Spleen (tissue), 11 donors: ENCODE data around the gene ANKRD11. TPM values are rescaled to one million over a fixed set of nuclear protein-coding genes. Genes with fewer than 3 reads are reported as not detected.

Experiments
- DNase-seq: peaks from one replicate; pipeline ENCODE4 v3.0.0-alpha.2; 2020
- H3K27ac ChIP-seq, 8 donors: fragments of 200-600 bp; sonication (generic) in 7 of 8; 1 replicate in 4 of 8; 2 replicates in 4 of 8; pipeline versions ENCODE4 v1.5.0 to v1.8.0; 2016 to 2021; ENCODE audit warnings: inconsistent platforms in 4 of 8, mild to moderate bottlenecking in 4 of 8, moderate library complexity in 1 of 8
- H3K27me3 ChIP-seq, 7 donors: fragments of 200-600 bp; sonication (generic) in 6 of 7; replicated peaks in 1 of 7; 1 replicate in 4 of 7; 2 replicates in 3 of 7; pipeline versions ENCODE4 v1.5.0 to v1.8.0; 2016 to 2021; ENCODE audit warnings: inconsistent platforms in 3 of 7, mild to moderate bottlenecking in 1 of 7
- H3K36me3 ChIP-seq, 6 donors: fragments of 200-600 bp; sonication (generic) in 5 of 6; 1 replicate in 4 of 6; 2 replicates in 2 of 6; pipeline versions ENCODE4 v1.5.0 to v1.8.0; 2016 to 2021; ENCODE audit warnings: inconsistent platforms in 2 of 6
- H3K4me1 ChIP-seq, 6 donors: fragments of 200-600 bp; sonication (generic) in 5 of 6; 1 replicate in 3 of 6; 2 replicates in 3 of 6; pipeline versions ENCODE4 v1.5.0 to v1.8.0; 2016 to 2021; ENCODE audit warnings: inconsistent platforms in 3 of 6
- H3K4me3 ChIP-seq, 8 donors: fragments of 200-600 bp; sonication (generic) in 7 of 8; 1 replicate in 4 of 8; 2 replicates in 4 of 8; pipeline versions ENCODE4 v1.5.0 to v1.8.0; 2016 to 2021; ENCODE audit warnings: inconsistent platforms in 4 of 8, mild to moderate bottlenecking in 4 of 8, moderate library complexity in 2 of 8
- H3K9me3 ChIP-seq, 8 donors: fragments of 200-600 bp; sonication (generic) in 7 of 8; 1 replicate in 4 of 8; 2 replicates in 4 of 8; pipeline versions ENCODE4 v1.5.0 to v1.8.0; 2016 to 2021; ENCODE audit warnings: inconsistent platforms in 4 of 8
- CTCF ChIP-seq, 11 experiments: fragments of 200-600 bp in 7 of 11; fragments of 450-650 bp in 4 of 11; sonication (generic) in 4 of 11; IDR thresholded peaks in 8 of 11; conservative IDR thresholded peaks in 3 of 11; 1 replicate in 7 of 11; 2 replicates in 4 of 11; pipeline versions ENCODE4 v1.4.0 to v1.8.0; 2016 to 2021; ENCODE audit warnings: antibody characterized with exemption in 11 of 11, inconsistent platforms in 4 of 11, mild to moderate bottlenecking in 1 of 11
- POLR2A ChIP-seq, 3 donors: fragments of 450-650 bp; IDR thresholded peaks; one replicate each; pipeline ENCODE4 v1.5.1; 2017; ENCODE audit warnings: antibody characterized with exemption in 3 of 3, mild to moderate bottlenecking in 1 of 3
- POLR2AphosphoS5 ChIP-seq, 3 donors: sonication (generic); formaldehyde crosslinking; IDR thresholded peaks; one replicate each; pipeline ENCODE4 v1.5.1; 2017; ENCODE audit warnings: antibody characterized with exemption in 3 of 3
- WGBS, 5 donors: extraction: QIAGEN DNeasy Blood & Tissue Kit in 3 of 5; methylation state at CpG; one replicate each; pipeline versions ENCODE4 v1.1.5 to v1.1.7; 2013 to 2018; 5-methylcytosine and 5-hydroxymethylcytosine counted together
- intact Hi-C: fragments of 100-400 bp; cut with DNase I; formaldehyde crosslinking; loops from one replicate; pipeline ENCODE4 v1.15.0; 2023; ENCODE audit warnings: low total_unique reads
- polyA plus RNA-seq, 3 donors: library from polyadenylated mRNA; stranded (reverse); fragments of 200-250 nt; gene quantifications; one replicate each; pipeline ENCODE4 v1.2.1, GENCODE V29; 2013
- total RNA-seq, 7 donors: library from RNA; depleted of rRNA in 3 of 7; stranded (reverse); fragments of >200 nt in 3 of 7; fragmentation: NEBNext Ultra II Directional in 4 of 7; extraction: Animal tissue kit (Norgen Biotek cat#: 25700) in 4 of 7; gene quantifications; one replicate each; pipeline versions ENCODE4 v1.1.0 to v1.2.1, GENCODE V29; 2016 to 2021
- donor health status: healthy with polysubstance abuse.
- donor health status: DM: no; HTN: no; CAD: no; lungs with moderate emphysema.
- donor health status: DM: no; HTN: no; CAD: no.
- donor health status: Bipolar disorder and iron deficiency.
- donor health status: healthy.
- donor health status: DM: no; HTN: no; CAD: no.
- donor health status: DM: yes; HTN: yes; CAD: no.

Gene ANKRD11
- total and polyA plus RNA-seq, 10 donors: 29.0 to 203 (median 128) TPM

GRCh38 chr16:89346869-89347268 lies 143.5 kb downstream of the ANKRD11 start:
- DNase-seq: no peak
- TF ChIP-seq POLR2A (IDR thresholded peaks at IDR 0.05) (no peak), POLR2AphosphoS5 (IDR thresholded peaks at IDR 0.05) (peak in 1 of 3 donors; percentile 12)

GRCh38 chr16:89345642-89346150 lies 144.7 kb downstream of the ANKRD11 start:
- no peaks in the 10 kb centered on the region for H3K9me3 ChIP-seq
- H3K36me3 ChIP-seq: peaks cover 0 to 23% (median 0%) of the 10 kb centered on the region in 6 donors
- H3K27me3 ChIP-seq: no peaks in the 10 kb centered on the region
- H3K27ac ChIP-seq: no peak overlapping the region
- peaks cover 8 to 93% (median 60%) of the 10 kb centered on the region in 6 donors for H3K4me1 ChIP-seq
- no peak overlapping the region for H3K4me3 ChIP-seq
- DNase-seq: no peak
- intact Hi-C loops: no loop called here
- TF ChIP-seq POLR2A (IDR thresholded peaks at IDR 0.05): no peak
- TF ChIP-seq CTCF (IDR thresholded peaks at IDR 0.05 in 8 of 11, conservative IDR thresholded peaks at IDR 0.05 in 3 of 11): no peak
- TF ChIP-seq POLR2AphosphoS5 (IDR thresholded peaks at IDR 0.05): no peak
- WGBS, 5 donors: 73 to 94% (median 84%) methylated on average over 9 of the region's 9 CpGs

More at GRCh38 chr16:89346869-89347268, 143.5 kb downstream of the ANKRD11 start:
- intact Hi-C loops: no loop called here
- H3K9me3 ChIP-seq: no peaks in the 10 kb centered on the region
- H3K27ac ChIP-seq: peak overlapping the region in 1 of 8 donors; percentile 26
- peaks cover 9 to 93% (median 61%) of the 10 kb centered on the region in 6 donors for H3K4me1 ChIP-seq
- H3K27me3 ChIP-seq: no peaks in the 10 kb centered on the region
- WGBS, 5 donors: 45 to 75% (median 56%) methylated on average over 9 of the region's 9 CpGs
- H3K36me3 ChIP-seq: peaks cover 0 to 35% (median 0%) of the 10 kb centered on the region in 6 donors
- H3K4me3 ChIP-seq: no peak overlapping the region

GRCh38 chr16:89344846-89345611 lies 145.3 kb downstream of the ANKRD11 start:
- WGBS, 5 donors: 74 to 86% (median 83%) methylated on average over 20 of the region's 20 CpGs
- intact Hi-C loops: no loop called here
- H3K36me3 ChIP-seq: peaks cover 0 to 19% (median 0%) of the 10 kb centered on the region in 6 donors
- no peak overlapping the region for H3K27ac ChIP-seq
- H3K27me3 ChIP-seq: no peaks in the 10 kb centered on the region
- H3K9me3 ChIP-seq: no peaks in the 10 kb centered on the region
- TF ChIP-seq CTCF (IDR thresholded peaks at IDR 0.05 in 8 of 11, conservative IDR thresholded peaks at IDR 0.05 in 3 of 11) (no peak), POLR2A (IDR thresholded peaks at IDR 0.05) (no peak), POLR2AphosphoS5 (IDR thresholded peaks at IDR 0.05) (no peak)
- no peak overlapping the region for H3K4me3 ChIP-seq
- H3K4me1 ChIP-seq: peaks cover 9 to 93% (median 60%) of the 10 kb centered on the region in 6 donors
- no peak for DNase-seq

- Histone ChIP-seq H3K4me1 (peaks cover 12 to 93% (median 64%) of the 10 kb centered on the region in 6 donors), H3K9me3 (no peaks in the 10 kb centered on the region), H3K27ac (no peak overlapping the region), H3K36me3 (peaks cover 0 to 19% (median 0%) of the 10 kb centered on the region in 6 donors), H3K27me3 (no peaks in the 10 kb centered on the region), H3K4me3 (no peak overlapping the region)
- intact Hi-C loops: no loop called here
- DNase-seq: no peak
- WGBS, 5 donors: 82 to 89% (median 86%) methylated on average over 15 of the region's 15 CpGs
- TF ChIP-seq POLR2AphosphoS5 (IDR thresholded peaks at IDR 0.05) (peak in 2 of 3 donors; percentile 24 to 48), CTCF (IDR thresholded peaks at IDR 0.05 in 8 of 11, conservative IDR thresholded peaks at IDR 0.05 in 3 of 11) (no peak)
Observed at GRCh38 chr16:89344458-89344834, 145.9 kb downstream of the ANKRD11 start.
